ENCODE data around the gene CPNE5.

CPNE5 gene

GRCh38 chr6:36743538-36744303 lies 95.5 kb downstream of the CPNE5 start:
- DNase-seq (ENCODE audit: low read depth), result no peak

GRCh38 chr6:36743032-36743431 lies 96.2 kb downstream of the CPNE5 start:
- DNase-seq (ENCODE audit: low read depth), result no peak

GRCh38 chr6:36742146-36742545 lies 97.1 kb downstream of the CPNE5 start:
- no peak for DNase-seq (ENCODE audit: low read depth)

- no peak for DNase-seq (ENCODE audit: low read depth)
These were observed 98.4 kb downstream of the CPNE5 start for GRCh38 chr6:36740818-36741179.

- DNase-seq (ENCODE audit: low read depth), result no peak
These were observed 99.1 kb downstream of the CPNE5 start for GRCh38 chr6:36739947-36740817.

- no peak for DNase-seq (ENCODE audit: low read depth)
These were observed 101.1 kb downstream of the CPNE5 start for GRCh38 chr6:36738108-36738507.

- DNase-seq (ENCODE audit: low read depth), result no peak
These were observed 102.0 kb downstream of the CPNE5 start for GRCh38 chr6:36737043-36737785.

- DNase-seq (ENCODE audit: low read depth), result peak; percentile 84
These were observed 103.9 kb downstream of the CPNE5 start for GRCh38 chr6:36735110-36736071.

GRCh38 chr6:36734486-36735060 lies 104.7 kb downstream of the CPNE5 start:
- DNase-seq (ENCODE audit: low read depth), result no peak

- DNase-seq (ENCODE audit: low read depth), result no peak
These were observed 105.9 kb downstream of the CPNE5 start for GRCh38 chr6:36733300-36733699.

GRCh38 chr6:36731622-36732310 lies 107.5 kb downstream of the CPNE5 start:
- DNase-seq (ENCODE audit: low read depth), result no peak

- DNase-seq (ENCODE audit: low read depth), result no peak
These were observed 108.5 kb downstream of the CPNE5 start for GRCh38 chr6:36730424-36731380.

- no peak for DNase-seq (ENCODE audit: low read depth)
These were observed 110.1 kb downstream of the CPNE5 start for GRCh38 chr6:36729161-36729524.

- no peak for DNase-seq (ENCODE audit: low read depth)
These were observed 110.7 kb downstream of the CPNE5 start for GRCh38 chr6:36728289-36729160.

- DNase-seq (ENCODE audit: low read depth), result peak; percentile 54
These were observed 111.7 kb downstream of the CPNE5 start for GRCh38 chr6:36727505-36728021.

- no peak for DNase-seq (ENCODE audit: low read depth)
These were observed 113.7 kb downstream of the CPNE5 start for GRCh38 chr6:36725581-36725980.

- peak; percentile 63 for DNase-seq (ENCODE audit: low read depth)
These were observed 114.5 kb downstream of the CPNE5 start for GRCh38 chr6:36724514-36725390.
